Right cardiac atrium (tissue), 5 donors: ENCODE results near the gene SSH2. TPM values are rescaled to one million over a fixed set of nuclear protein-coding genes. Genes with fewer than 3 reads are reported as not detected.

Experiments used
- ATAC-seq, 2 donors: fragments of 200-7000 bp; cut with Tn5 transposase; one replicate each; pipeline versions ENCODE4 v1.8.0 to v1.9.1; 2020; ENCODE audit warnings: moderate library complexity in 2 of 2, mild to moderate bottlenecking in 1 of 2
- DNase-seq, 3 donors: peaks; one replicate each; pipeline ENCODE4 v3.0.0-alpha.2; 2020
- H3K27ac ChIP-seq: one replicate; pipeline ENCODE4 v1.5.1; 2013; ENCODE audit warnings: mild to moderate bottlenecking, low read length, control low read depth, moderate library complexity
- H3K27me3 ChIP-seq: one replicate; pipeline ENCODE4 v1.6.1; 2013; ENCODE audit not compliant: control insufficient read depth, insufficient read depth
- H3K4me1 ChIP-seq: one replicate; pipeline ENCODE4 v1.6.1; 2013; ENCODE audit warnings: low read length; ENCODE audit not compliant: control insufficient read depth, insufficient read depth
- H3K4me3 ChIP-seq: one replicate; pipeline ENCODE4 v1.5.1; 2013; ENCODE audit warnings: low read length, control low read depth
- H3K9me3 ChIP-seq: one replicate; pipeline ENCODE4 v1.6.1; 2013; ENCODE audit warnings: low read length; ENCODE audit not compliant: control insufficient read depth
- WGBS: extraction: QIAGEN DNeasy Blood & Tissue Kit; methylation state at CpG from one replicate; pipeline ENCODE4 v1.1.7; 2013; 5-methylcytosine and 5-hydroxymethylcytosine counted together
- intact Hi-C, 4 donors: fragments of 100-400 bp; cut with DNase I; formaldehyde crosslinking; loops; one replicate each; pipeline versions ENCODE4 v1.11.0 to v1.14.0; 2022 to 2023
- polyA plus RNA-seq: library from polyadenylated mRNA; stranded (reverse); fragments of 200-250 nt; gene quantifications from one replicate; pipeline ENCODE4 v1.2.3, GENCODE V29; 2013
- total RNA-seq, 4 donors: library from RNA; stranded (reverse); fragmentation: NEBNext Ultra II Directional; extraction: Animal tissue kit (Norgen Biotek cat#: 25700); gene quantifications; one replicate each; pipeline ENCODE4 v1.2.1, GENCODE V29; 2021
- donor health status: healthy with polysubstance abuse.
- donor health status: DM: no; HTN: yes; CAD: no.
- donor health status: DM: no; HTN: no; CAD: no.
- donor health status: DM: no; HTN: yes; CAD: no; lungs with severe emphysema.
- donor health status: DM: yes; HTN: yes; CAD: no.

The SSH2 gene
- total and polyA plus RNA-seq, 5 donors = 18.8 to 43.5 (median 37.5) TPM

- H3K27me3 ChIP-seq = no peaks in the 10 kb centered on the region
- WGBS = 64% methylated on average over 8 of the region's 8 CpGs
- intact Hi-C loops = no loop called here
- DNase-seq = peak; percentile 74 to 84 (median 75)
- peaks cover 19% of the 10 kb centered on the region for H3K4me1 ChIP-seq
- ATAC-seq = peak; percentile 4 to 64
- H3K4me3 ChIP-seq = peak overlapping the region; percentile 41
- H3K27ac ChIP-seq = peak overlapping the region; percentile 90
- H3K9me3 ChIP-seq = no peaks in the 10 kb centered on the region
These were observed 344.8 kb downstream of the SSH2 start for GRCh38 chr17:29585080-29585751.

GRCh38 chr17:29584452-29585079, 345.5 kb downstream of the SSH2 start:
- ATAC-seq = peak; percentile 23 to 60
- Histone ChIP-seq H3K27ac (peak overlapping the region; percentile 90), H3K4me3 (no peak overlapping the region), H3K27me3 (no peaks in the 10 kb centered on the region), H3K9me3 (no peaks in the 10 kb centered on the region), H3K4me1 (peaks cover 18% of the 10 kb centered on the region)
- intact Hi-C loops = no loop called here
- DNase-seq = peak; percentile 61 to 84 (median 82)
- WGBS = 57% methylated on average over 12 of the region's 12 CpGs

GRCh38 chr17:29583324-29584248, 346.4 kb downstream of the SSH2 start:
- peak overlapping the region; percentile 90 for H3K27ac ChIP-seq
- H3K4me1 ChIP-seq = peaks cover 18% of the 10 kb centered on the region
- no peaks in the 10 kb centered on the region for H3K27me3 ChIP-seq
- DNase-seq (peak in 2 of 3 donors; percentile 56 to 63), ATAC-seq (no peak)
- no peaks in the 10 kb centered on the region for H3K9me3 ChIP-seq
- 81% methylated on average over 16 of the region's 16 CpGs for WGBS
- intact Hi-C loops = no loop called here
- H3K4me3 ChIP-seq = no peak overlapping the region

- peak in 1 of 3 donors; percentile 65 for DNase-seq
- 88% methylated on average over 13 of the region's 13 CpGs for WGBS
- ATAC-seq = no peak
- H3K4me3 ChIP-seq = no peak overlapping the region
- H3K4me1 ChIP-seq = peaks cover 18% of the 10 kb centered on the region
- no peak overlapping the region for H3K27ac ChIP-seq
- H3K27me3 ChIP-seq = no peaks in the 10 kb centered on the region
- intact Hi-C loops = no loop called here
- H3K9me3 ChIP-seq = no peaks in the 10 kb centered on the region
These were observed 347.3 kb downstream of the SSH2 start for GRCh38 chr17:29582772-29583171.

GRCh38 chr17:29582254-29582765, 347.7 kb downstream of the SSH2 start:
- no peak for ATAC-seq
- H3K9me3 ChIP-seq = no peaks in the 10 kb centered on the region
- no peak overlapping the region for H3K27ac ChIP-seq
- H3K4me1 ChIP-seq = peaks cover 17% of the 10 kb centered on the region
- intact Hi-C loops = no loop called here
- WGBS = 78% methylated on average over 10 of the region's 10 CpGs
- H3K27me3 ChIP-seq = no peaks in the 10 kb centered on the region
- no peak for DNase-seq
- H3K4me3 ChIP-seq = no peak overlapping the region

- intact Hi-C loops = no loop called here
- Histone ChIP-seq H3K9me3 (no peaks in the 10 kb centered on the region), H3K27me3 (no peaks in the 10 kb centered on the region), H3K4me3 (no peak overlapping the region), H3K4me1 (peaks cover 11% of the 10 kb centered on the region), H3K27ac (no peak overlapping the region)
- DNase-seq (peak in 2 of 3 donors; percentile 53 to 58), ATAC-seq (no peak)
- 89% methylated on average over 20 of the region's 20 CpGs for WGBS
These were observed 348.3 kb downstream of the SSH2 start for GRCh38 chr17:29581583-29582253.

- WGBS = 61% methylated on average over 15 of the region's 15 CpGs
- H3K27me3 ChIP-seq = no peaks in the 10 kb centered on the region
- no peak overlapping the region for H3K27ac ChIP-seq
- DNase-seq = peak; percentile 87 to 95 (median 93)
- intact Hi-C loops = no loop called here
- H3K9me3 ChIP-seq = no peaks in the 10 kb centered on the region
- peaks cover 7% of the 10 kb centered on the region for H3K4me1 ChIP-seq
- no peak overlapping the region for H3K4me3 ChIP-seq
- peak; percentile 60 to 62 for ATAC-seq
These were observed 349.9 kb downstream of the SSH2 start for GRCh38 chr17:29579866-29580771.

GRCh38 chr17:29578626-29579485, 351.2 kb downstream of the SSH2 start:
- H3K9me3 ChIP-seq = no peaks in the 10 kb centered on the region
- DNase-seq (peak in 2 of 3 donors; percentile 33 to 38), ATAC-seq (no peak)
- H3K4me1 ChIP-seq = peaks cover 2% of the 10 kb centered on the region
- H3K27ac ChIP-seq = no peak overlapping the region
- no peak overlapping the region for H3K4me3 ChIP-seq
- H3K27me3 ChIP-seq = no peaks in the 10 kb centered on the region
- intact Hi-C loops = no loop called here
- 92% methylated on average over 14 of the region's 14 CpGs for WGBS
